Measurements from ENCODE around the gene C10orf143.

C10orf143 gene

DNA sequence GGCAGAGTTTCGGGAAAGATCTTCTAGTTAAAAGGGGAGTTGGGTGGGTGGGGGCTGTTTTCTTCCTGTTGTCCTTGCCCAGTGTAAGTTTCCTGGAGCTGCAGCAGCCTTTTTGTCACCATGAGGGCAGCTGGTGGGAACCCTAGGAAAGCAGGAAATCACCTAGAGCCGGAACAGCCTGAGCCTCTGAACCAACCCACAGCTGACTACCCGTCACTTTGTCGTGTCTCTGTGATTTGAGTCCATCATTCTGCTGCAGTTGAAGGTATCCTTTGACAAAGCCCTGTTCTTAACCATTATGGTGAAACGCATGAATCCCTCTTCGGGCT lies 1.2 kb upstream of the C10orf143 start:
- no peaks in the 10 kb centered on the region for H3K27me3 ChIP-seq (ENCODE audit: control insufficient read depth in 3 of 3, insufficient read depth in 3 of 3, low read depth in 1 of 3, low read length in 3 of 3)
- H3K9ac ChIP-seq (ENCODE audit: low read depth, low read length, poor library complexity): peak overlapping the region; percentile 91
- H2BK120ac ChIP-seq (ENCODE audit: low read depth, low read length): no peak overlapping the region
- H3K23ac ChIP-seq (ENCODE audit: low read depth, low read length, poor library complexity): no peak overlapping the region
- H3K4me1 ChIP-seq (ENCODE audit: control insufficient read depth in 2 of 2, insufficient read depth in 1 of 2, low read depth in 1 of 2, low read length in 2 of 2): peaks cover 0 to 5% of the 10 kb centered on the region in 2 donors
- no peak overlapping the region for H2BK5ac ChIP-seq (ENCODE audit: low read length)
- peak overlapping the region; percentile 97 for H2AFZ ChIP-seq (ENCODE audit: low read length)
- H3K14ac ChIP-seq (ENCODE audit: low read length): no peak overlapping the region
- peak overlapping the region; percentile 61 for H3K4me2 ChIP-seq (ENCODE audit: insufficient read depth, low read length, poor library complexity, severe bottlenecking)
- peak overlapping the region; percentile 41 for H2AK5ac ChIP-seq (ENCODE audit: low read depth, low read length)
- no peak overlapping the region for H4K8ac ChIP-seq (ENCODE audit: low read depth, low read length)
- H2BK15ac ChIP-seq (ENCODE audit: low read length): no peak overlapping the region
- no peaks in the 10 kb centered on the region for H3K36me3 ChIP-seq (replicated peaks in 1 of 2; ENCODE audit: control insufficient read depth in 2 of 2, insufficient read depth in 2 of 2, low read length in 2 of 2)
- H3K4me3 ChIP-seq (ENCODE audit: low read length in 2 of 2): peak overlapping the region; percentile 78 to 86
- no peak overlapping the region for H3K27ac ChIP-seq (replicated peaks; ENCODE audit: low read length)
- no peak overlapping the region for H3K4ac ChIP-seq (ENCODE audit: low read length)
- H4K91ac ChIP-seq (ENCODE audit: low read depth, low read length, poor library complexity): no peak overlapping the region
- H3K9me3 ChIP-seq (replicated peaks in 1 of 2; ENCODE audit: control insufficient read depth in 2 of 2, insufficient read depth in 1 of 2, low read depth in 1 of 2, low read length in 2 of 2): peaks cover 0 to 3% of the 10 kb centered on the region in 2 donors
- H3K18ac ChIP-seq (ENCODE audit: low read length): no peak overlapping the region
- DNase-seq (ENCODE audit: low spot score): no peak
- H2BK12ac ChIP-seq (ENCODE audit: low read length): no peak overlapping the region
- peaks cover 2% of the 10 kb centered on the region for H3K79me1 ChIP-seq (ENCODE audit: low read depth, low read length)
- WGBS, 2 donors (ENCODE audit: extremely low coverage in 2 of 2, insufficient read length in 2 of 2, insufficient replicate concordance in 1 of 2): no CpG with 5 or more reads among the region's 6 CpGs

DNA sequence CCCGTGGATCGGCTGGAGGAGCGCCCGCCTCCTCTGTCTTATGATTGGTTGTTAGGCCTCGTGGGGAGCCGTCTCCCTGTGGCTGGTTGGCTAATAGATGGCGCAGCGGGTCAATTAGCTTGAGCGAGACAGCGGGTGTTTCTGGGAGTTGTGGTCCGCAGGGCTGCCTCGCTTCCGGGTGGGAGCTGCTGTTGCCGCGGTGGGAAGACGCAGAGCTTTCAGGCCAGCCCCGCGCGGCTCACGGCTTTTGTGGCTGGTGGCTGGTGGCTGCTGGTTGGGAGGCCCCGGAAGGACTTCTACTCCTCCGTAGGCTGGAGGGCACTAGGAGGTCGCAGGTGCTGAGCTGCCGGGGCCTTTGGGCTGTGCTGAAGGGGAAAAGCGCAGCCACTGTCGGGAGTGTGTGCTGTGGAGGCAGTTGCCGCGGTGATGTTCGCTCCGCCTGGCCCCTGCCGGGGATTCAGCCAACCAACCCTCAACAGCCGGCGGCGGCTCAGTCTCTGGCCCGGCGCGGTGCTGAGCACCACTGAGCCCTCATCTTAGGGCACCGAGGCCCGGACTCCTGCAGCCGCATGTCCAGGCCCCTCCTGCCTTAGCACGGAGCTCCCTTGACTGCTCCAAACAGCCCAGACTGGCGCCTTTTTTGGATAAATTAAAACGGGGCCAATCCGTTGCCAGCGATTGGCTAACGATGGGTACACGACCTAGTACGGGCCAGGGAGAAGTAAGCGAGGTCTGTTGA lies 652 bp upstream of the C10orf143 start:
- Histone ChIP-seq H4K91ac (ENCODE audit: low read depth, low read length, poor library complexity) (no peak overlapping the region), H3K4ac (ENCODE audit: low read length) (no peak overlapping the region), H2BK5ac (ENCODE audit: low read length) (peak overlapping the region; percentile 99), H3K79me1 (ENCODE audit: low read depth, low read length) (peaks cover 2% of the 10 kb centered on the region), H2AK5ac (ENCODE audit: low read depth, low read length) (peak overlapping the region; percentile 41), H3K23ac (ENCODE audit: low read depth, low read length, poor library complexity) (peak overlapping the region; percentile 97), H3K4me2 (ENCODE audit: insufficient read depth, low read length, poor library complexity, severe bottlenecking) (peak overlapping the region; percentile 61), H3K4me3 (ENCODE audit: low read length in 2 of 2) (peak overlapping the region; percentile 78 to 91), H4K8ac (ENCODE audit: low read depth, low read length) (no peak overlapping the region), H3K36me3 (replicated peaks in 1 of 2; ENCODE audit: control insufficient read depth in 2 of 2, insufficient read depth in 2 of 2, low read length in 2 of 2) (no peaks in the 10 kb centered on the region), H3K9ac (ENCODE audit: low read depth, low read length, poor library complexity) (peak overlapping the region; percentile 91), H3K14ac (ENCODE audit: low read length) (peak overlapping the region; percentile 77), H3K18ac (ENCODE audit: low read length) (peak overlapping the region; percentile 96), H2BK15ac (ENCODE audit: low read length) (peak overlapping the region; percentile 70), H3K27me3 (ENCODE audit: control insufficient read depth in 3 of 3, insufficient read depth in 3 of 3, low read depth in 1 of 3, low read length in 3 of 3) (no peaks in the 10 kb centered on the region), H2BK12ac (ENCODE audit: low read length) (no peak overlapping the region), H3K9me3 (replicated peaks in 1 of 2; ENCODE audit: control insufficient read depth in 2 of 2, insufficient read depth in 1 of 2, low read depth in 1 of 2, low read length in 2 of 2) (peaks cover 0 to 3% of the 10 kb centered on the region in 2 donors), H3K27ac (replicated peaks; ENCODE audit: low read length) (peak overlapping the region; percentile 77), H2AFZ (ENCODE audit: low read length) (peak overlapping the region; percentile 97), H3K4me1 (ENCODE audit: control insufficient read depth in 2 of 2, insufficient read depth in 1 of 2, low read depth in 1 of 2, low read length in 2 of 2) (peaks cover 0 to 5% of the 10 kb centered on the region in 2 donors), H2BK120ac (ENCODE audit: low read depth, low read length) (peak overlapping the region; percentile 89)
- peak; percentile 95 for DNase-seq (ENCODE audit: low spot score)
- WGBS, 2 donors (ENCODE audit: extremely low coverage in 2 of 2, insufficient read length in 2 of 2, insufficient replicate concordance in 1 of 2): no CpG with 5 or more reads among the region's 49 CpGs

DNA sequence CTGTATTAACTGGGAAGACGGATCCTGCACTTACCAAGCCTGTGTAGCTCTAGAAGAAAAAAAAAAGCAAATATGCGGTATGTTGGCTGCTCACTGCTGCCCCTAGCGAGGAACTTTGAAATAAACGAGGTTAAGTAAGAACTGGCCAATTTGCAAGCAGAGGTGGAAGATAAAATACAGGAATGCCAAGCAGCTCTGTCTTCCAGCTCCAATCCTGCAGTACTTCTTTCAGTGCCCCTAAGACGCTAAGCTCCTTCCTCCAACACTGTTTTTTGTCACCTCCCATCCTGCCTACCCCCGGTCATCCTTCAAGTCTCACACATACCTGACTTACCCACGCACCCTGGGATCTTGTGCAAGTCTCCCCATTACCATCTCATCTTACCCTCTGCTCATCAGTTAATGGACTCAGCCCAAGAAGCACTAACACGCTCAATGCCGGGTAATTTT lies 809 bp downstream of the C10orf143 start:
- no peak overlapping the region for H4K91ac ChIP-seq (ENCODE audit: low read depth, low read length, poor library complexity)
- H3K4me3 ChIP-seq (ENCODE audit: low read length in 2 of 2): peak overlapping the region; percentile 78 to 91
- H2AFZ ChIP-seq (ENCODE audit: low read length): peak overlapping the region; percentile 97
- no peak overlapping the region for H4K8ac ChIP-seq (ENCODE audit: low read depth, low read length)
- H3K9ac ChIP-seq (ENCODE audit: low read depth, low read length, poor library complexity): peak overlapping the region; percentile 89
- H3K4me1 ChIP-seq (ENCODE audit: control insufficient read depth in 2 of 2, insufficient read depth in 1 of 2, low read depth in 1 of 2, low read length in 2 of 2): peaks cover 0 to 5% of the 10 kb centered on the region in 2 donors
- H3K23ac ChIP-seq (ENCODE audit: low read depth, low read length, poor library complexity): no peak overlapping the region
- no peak overlapping the region for H3K4ac ChIP-seq (ENCODE audit: low read length)
- H2AK5ac ChIP-seq (ENCODE audit: low read depth, low read length): no peak overlapping the region
- no CpG with 5 or more reads among the region's 9 CpGs for WGBS, 2 donors (ENCODE audit: extremely low coverage in 2 of 2, insufficient read length in 2 of 2, insufficient replicate concordance in 1 of 2)
- H3K14ac ChIP-seq (ENCODE audit: low read length): peak overlapping the region; percentile 49
- H2BK12ac ChIP-seq (ENCODE audit: low read length): no peak overlapping the region
- peak overlapping the region; percentile 94 for H3K4me2 ChIP-seq (ENCODE audit: insufficient read depth, low read length, poor library complexity, severe bottlenecking)
- H3K9me3 ChIP-seq (replicated peaks in 1 of 2; ENCODE audit: control insufficient read depth in 2 of 2, insufficient read depth in 1 of 2, low read depth in 1 of 2, low read length in 2 of 2): peaks cover 0 to 3% of the 10 kb centered on the region in 2 donors
- peaks cover 2% of the 10 kb centered on the region for H3K79me1 ChIP-seq (ENCODE audit: low read depth, low read length)
- no peaks in the 10 kb centered on the region for H3K36me3 ChIP-seq (replicated peaks in 1 of 2; ENCODE audit: control insufficient read depth in 2 of 2, insufficient read depth in 2 of 2, low read length in 2 of 2)
- H2BK15ac ChIP-seq (ENCODE audit: low read length): no peak overlapping the region
- DNase-seq (ENCODE audit: low spot score): peak; percentile 88
- H3K27ac ChIP-seq (replicated peaks; ENCODE audit: low read length): peak overlapping the region; percentile 46
- H2BK5ac ChIP-seq (ENCODE audit: low read length): peak overlapping the region; percentile 99
- no peaks in the 10 kb centered on the region for H3K27me3 ChIP-seq (ENCODE audit: control insufficient read depth in 3 of 3, insufficient read depth in 3 of 3, low read depth in 1 of 3, low read length in 3 of 3)
- H3K18ac ChIP-seq (ENCODE audit: low read length): peak overlapping the region; percentile 95
- H2BK120ac ChIP-seq (ENCODE audit: low read depth, low read length): no peak overlapping the region

DNA sequence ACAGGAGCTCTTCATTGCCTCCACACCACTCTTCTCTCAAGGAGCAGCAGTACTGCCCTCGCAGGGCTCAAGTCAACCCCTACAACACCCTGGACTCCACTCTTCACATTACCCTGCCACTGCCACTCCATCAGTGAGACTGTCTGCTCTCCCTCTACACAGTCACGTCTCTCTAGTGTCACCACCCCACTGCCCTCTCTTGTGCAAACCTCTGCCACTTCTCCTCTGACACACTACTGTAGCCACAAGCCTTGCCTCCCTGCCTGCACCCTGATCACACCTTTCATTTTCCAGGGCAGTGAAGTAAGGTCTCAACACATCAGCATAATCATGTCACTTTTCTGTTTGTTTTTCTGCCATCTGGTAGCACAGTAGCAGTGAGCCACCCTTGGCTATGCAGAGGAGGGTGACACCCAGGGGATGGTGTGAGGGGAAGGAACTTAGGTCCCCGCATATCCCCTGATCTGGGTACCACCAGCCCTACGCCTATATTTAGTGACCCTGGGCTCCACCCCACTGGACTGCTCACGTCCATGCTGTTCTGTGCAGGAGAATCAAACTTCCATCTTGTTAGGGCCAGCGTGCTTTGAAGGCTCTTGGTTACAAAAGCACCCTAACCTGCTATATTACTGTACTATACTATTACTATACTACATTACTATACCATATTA lies 1.6 kb downstream of the C10orf143 start:
- no CpG with 5 or more reads among the region's 6 CpGs for WGBS, 2 donors (ENCODE audit: extremely low coverage in 2 of 2, insufficient read length in 2 of 2, insufficient replicate concordance in 1 of 2)
- Histone ChIP-seq H3K4me3 (ENCODE audit: low read length in 2 of 2) (no peak overlapping the region), H4K91ac (ENCODE audit: low read depth, low read length, poor library complexity) (no peak overlapping the region), H2BK5ac (ENCODE audit: low read length) (no peak overlapping the region), H2BK15ac (ENCODE audit: low read length) (no peak overlapping the region), H2AFZ (ENCODE audit: low read length) (peak overlapping the region; percentile 97), H2AK5ac (ENCODE audit: low read depth, low read length) (no peak overlapping the region), H3K4ac (ENCODE audit: low read length) (no peak overlapping the region), H3K36me3 (replicated peaks in 1 of 2; ENCODE audit: control insufficient read depth in 2 of 2, insufficient read depth in 2 of 2, low read length in 2 of 2) (no peaks in the 10 kb centered on the region), H3K27me3 (ENCODE audit: control insufficient read depth in 3 of 3, insufficient read depth in 3 of 3, low read depth in 1 of 3, low read length in 3 of 3) (no peaks in the 10 kb centered on the region), H2BK12ac (ENCODE audit: low read length) (no peak overlapping the region), H3K79me1 (ENCODE audit: low read depth, low read length) (peaks cover 2% of the 10 kb centered on the region), H3K27ac (replicated peaks; ENCODE audit: low read length) (no peak overlapping the region), H3K9me3 (replicated peaks in 1 of 2; ENCODE audit: control insufficient read depth in 2 of 2, insufficient read depth in 1 of 2, low read depth in 1 of 2, low read length in 2 of 2) (peaks cover 0 to 3% of the 10 kb centered on the region in 2 donors), H3K4me2 (ENCODE audit: insufficient read depth, low read length, poor library complexity, severe bottlenecking) (no peak overlapping the region), H3K4me1 (ENCODE audit: control insufficient read depth in 2 of 2, insufficient read depth in 1 of 2, low read depth in 1 of 2, low read length in 2 of 2) (peaks cover 0 to 5% of the 10 kb centered on the region in 2 donors), H2BK120ac (ENCODE audit: low read depth, low read length) (no peak overlapping the region), H3K23ac (ENCODE audit: low read depth, low read length, poor library complexity) (no peak overlapping the region), H4K8ac (ENCODE audit: low read depth, low read length) (no peak overlapping the region), H3K9ac (ENCODE audit: low read depth, low read length, poor library complexity) (peak overlapping the region; percentile 33), H3K18ac (ENCODE audit: low read length) (no peak overlapping the region), H3K14ac (ENCODE audit: low read length) (no peak overlapping the region)
- DNase-seq (ENCODE audit: low spot score): no peak
